Trophoblast cell (in vitro differentiated cells and primary cell): ENCODE data around the gene NDRG3. TPM values are rescaled to one million over a fixed set of nuclear protein-coding genes. Genes with fewer than 3 reads are reported as not detected.

Source experiments
- DNase-seq, 2 donors: peaks; one replicate each; pipeline ENCODE4 v3.0.0-alpha.2; 2016
- H2AFZ ChIP-seq: 2 replicates; pipeline ENCODE4 v1.6.1; 2013; ENCODE audit warnings: low read length, moderate library complexity, mild to moderate bottlenecking; ENCODE audit not compliant: insufficient read depth, poor library complexity
- H2AK5ac ChIP-seq: 2 replicates; pipeline ENCODE4 v1.6.1; 2013; ENCODE audit warnings: mild to moderate bottlenecking, low read length
- H2BK120ac ChIP-seq: 2 replicates; pipeline ENCODE4 v1.6.1; 2013; ENCODE audit warnings: low read length, mild to moderate bottlenecking, moderate library complexity; ENCODE audit not compliant: insufficient read depth, poor library complexity
- H2BK12ac ChIP-seq: 2 replicates; pipeline ENCODE4 v1.6.1; 2013; ENCODE audit warnings: mild to moderate bottlenecking, low read length, moderate library complexity
- H2BK5ac ChIP-seq: 2 replicates; pipeline ENCODE4 v1.6.1; 2013; ENCODE audit warnings: low read length, low read depth, moderate library complexity, mild to moderate bottlenecking; ENCODE audit not compliant: poor library complexity
- H3K14ac ChIP-seq: 2 replicates; pipeline ENCODE4 v1.6.1; 2013; ENCODE audit warnings: mild to moderate bottlenecking, low read length
- H3K18ac ChIP-seq: 2 replicates; pipeline ENCODE4 v1.6.1; 2013; ENCODE audit warnings: mild to moderate bottlenecking, low read length
- H3K23ac ChIP-seq: 2 replicates; pipeline ENCODE4 v1.6.1; 2013; ENCODE audit warnings: low read length
- H3K27ac ChIP-seq: 2 replicates; pipeline ENCODE4 v1.5.1; 2013; ENCODE audit warnings: low read depth, mild to moderate bottlenecking, inconsistent platforms, low read length, moderate library complexity
- H3K27me3 ChIP-seq: 2 replicates; pipeline ENCODE4 v1.6.1; 2013; ENCODE audit warnings: inconsistent platforms, mild to moderate bottlenecking, low read length, moderate library complexity; ENCODE audit not compliant: insufficient read depth
- H3K36me3 ChIP-seq, 2 experiments: 1 replicate in 1 of 2; 2 replicates in 1 of 2; pipeline ENCODE4 v1.6.1; 2013; ENCODE audit warnings: low read length in 2 of 2, mild to moderate bottlenecking in 2 of 2, moderate library complexity in 1 of 2; ENCODE audit not compliant: insufficient read depth in 2 of 2, control insufficient read depth in 1 of 2
- H3K4ac ChIP-seq: 2 replicates; pipeline ENCODE4 v1.6.1; 2013; ENCODE audit warnings: low read depth, mild to moderate bottlenecking, low read length, moderate library complexity
- H3K4me1 ChIP-seq, 2 experiments: 1 replicate in 1 of 2; 2 replicates in 1 of 2; pipeline ENCODE4 v1.6.1; 2013; ENCODE audit warnings: low read length in 2 of 2, mild to moderate bottlenecking in 2 of 2, moderate library complexity in 1 of 2; ENCODE audit not compliant: insufficient read depth in 2 of 2, control insufficient read depth in 1 of 2
- H3K4me2 ChIP-seq: 2 replicates; pipeline ENCODE4 v1.6.1; 2013; ENCODE audit warnings: inconsistent platforms, mild to moderate bottlenecking, low read length, moderate library complexity
- H3K4me3 ChIP-seq: 2 replicates; pipeline ENCODE4 v1.5.1; 2013; ENCODE audit warnings: mild to moderate bottlenecking, low read depth, low read length, inconsistent platforms
- H3K79me1 ChIP-seq: one replicate; pipeline ENCODE4 v1.6.1; 2013; ENCODE audit warnings: low read length
- H3K79me2 ChIP-seq: 2 replicates; pipeline ENCODE4 v1.6.1; 2013; ENCODE audit warnings: low read length, mild to moderate bottlenecking; ENCODE audit not compliant: control insufficient read depth, insufficient read depth, poor library complexity
- H3K9ac ChIP-seq: 2 replicates; pipeline ENCODE4 v1.6.1; 2013; ENCODE audit warnings: mild to moderate bottlenecking, low read length
- H3K9me3 ChIP-seq: 2 replicates; pipeline ENCODE4 v1.6.1; 2013; ENCODE audit warnings: low read depth, mild to moderate bottlenecking, control low read depth, inconsistent platforms, low read length; ENCODE audit not compliant: insufficient read depth
- H4K12ac ChIP-seq: 2 replicates; pipeline ENCODE4 v1.6.1; 2013; ENCODE audit warnings: low read depth, mild to moderate bottlenecking, low read length, moderate library complexity
- H4K8ac ChIP-seq: 2 replicates; pipeline ENCODE4 v1.6.1; 2013; ENCODE audit warnings: low read depth, mild to moderate bottlenecking, low read length, moderate library complexity
- H4K91ac ChIP-seq: one replicate; pipeline ENCODE4 v1.6.1; 2013; ENCODE audit warnings: low read depth, mild to moderate bottlenecking, low read length, moderate library complexity
- WGBS: extraction: QIAGEN DNeasy Blood & Tissue Kit; methylation state at CpG from one replicate; pipeline ENCODE4 v1.1.7; 2013; ENCODE audit warnings: missing lambda C conversion rate; ENCODE audit not compliant: insufficient read length, insufficient coverage; ENCODE audit errors: extremely low coverage; 5-methylcytosine and 5-hydroxymethylcytosine counted together
- polyA plus RNA-seq: library from polyadenylated mRNA; stranded (reverse); fragments of 200-250 nt; gene quantifications from 2 replicates; pipeline ENCODE4 v1.2.3, GENCODE V29; 2013

NDRG3 gene
- 13.4 and 13.7 TPM in 2 replicates for polyA plus RNA-seq

GRCh38 chr20:36745927-36746659 lies at the start of gene NDRG3:
Gene NDRG3 (minus strand): TSS chr20:36746090. CDS start chr20:36721735, 24,355 bp downstream.
- Histone ChIP-seq H3K9ac (peak within 1 kb of the TSS; percentile 68), H3K27me3 (no peaks in the 10 kb centered on the region), H2AK5ac (peak within 1 kb of the TSS; percentile 92), H3K79me2 (peaks cover 5% of the 10 kb centered on the region), H2BK120ac (peak within 1 kb of the TSS; percentile 97), H3K14ac (peak within 1 kb of the TSS; percentile 99), H4K12ac (peak within 1 kb of the TSS; percentile 100), H3K27ac (peak within 1 kb of the TSS; percentile 2), H4K91ac (peak within 1 kb of the TSS; percentile 85), H3K4me1 (peaks cover 2 to 6% of the 10 kb centered on the region in 2 experiments), H2BK5ac (peak within 1 kb of the TSS; percentile 87), H3K4me3 (peak within 1 kb of the TSS; percentile 88), H3K18ac (peak within 1 kb of the TSS; percentile 40), H3K36me3 (peaks cover 3 to 4% of the 10 kb centered on the region in 2 experiments), H3K79me1 (peaks cover 7% of the 10 kb centered on the region), H2BK12ac (peak within 1 kb of the TSS; percentile 33), H3K9me3 (no peaks in the 10 kb centered on the region), H4K8ac (peak within 1 kb of the TSS; percentile 99), H2AFZ (peak within 1 kb of the TSS; percentile 100), H3K4me2 (peak within 1 kb of the TSS; percentile 95), H3K4ac (peak within 1 kb of the TSS; percentile 93), H3K23ac (no peak within 1 kb of the TSS)
- WGBS, result no CpG with 5 or more reads among the region's 63 CpGs
- DNase-seq, result peak; percentile 91 to 94

GRCh38 chr20:36794116-36794474 lies 48.2 kb upstream of the NDRG3 start:
- H3K79me2 ChIP-seq, result no peaks in the 10 kb centered on the region
- no peak overlapping the region for H3K4me3 ChIP-seq
- no peak overlapping the region for H4K12ac ChIP-seq
- no peak overlapping the region for H4K91ac ChIP-seq
- no peak overlapping the region for H4K8ac ChIP-seq
- H3K23ac ChIP-seq, result no peak overlapping the region
- H3K14ac ChIP-seq, result no peak overlapping the region
- H3K27me3 ChIP-seq, result no peaks in the 10 kb centered on the region
- H3K9ac ChIP-seq, result no peak overlapping the region
- H3K18ac ChIP-seq, result no peak overlapping the region
- H2BK120ac ChIP-seq, result no peak overlapping the region
- H3K79me1 ChIP-seq, result no peaks in the 10 kb centered on the region
- DNase-seq, result no peak
- no CpG with 5 or more reads among the region's 20 CpGs for WGBS
- no peak overlapping the region for H2AFZ ChIP-seq
- no peak overlapping the region for H3K4me2 ChIP-seq
- no peaks in the 10 kb centered on the region for H3K9me3 ChIP-seq
- H2BK12ac ChIP-seq, result no peak overlapping the region
- no peaks in the 10 kb centered on the region for H3K4me1 ChIP-seq
- H2AK5ac ChIP-seq, result no peak overlapping the region
- H3K27ac ChIP-seq, result no peak overlapping the region
- H3K36me3 ChIP-seq, result peaks cover 44 to 50% of the 10 kb centered on the region in 2 experiments
- H3K4ac ChIP-seq, result no peak overlapping the region
- H2BK5ac ChIP-seq, result no peak overlapping the region

- no peak overlapping the region for H3K23ac ChIP-seq
- no peak overlapping the region for H2BK5ac ChIP-seq
- DNase-seq, result no peak
- H2BK120ac ChIP-seq, result no peak overlapping the region
- no peak overlapping the region for H3K9ac ChIP-seq
- H2AK5ac ChIP-seq, result no peak overlapping the region
- no peaks in the 10 kb centered on the region for H3K9me3 ChIP-seq
- H4K91ac ChIP-seq, result no peak overlapping the region
- H3K4me3 ChIP-seq, result no peak overlapping the region
- H2BK12ac ChIP-seq, result no peak overlapping the region
- H3K27me3 ChIP-seq, result no peaks in the 10 kb centered on the region
- no peak overlapping the region for H3K18ac ChIP-seq
- H3K14ac ChIP-seq, result no peak overlapping the region
- H3K4ac ChIP-seq, result no peak overlapping the region
- H4K12ac ChIP-seq, result no peak overlapping the region
- peaks cover 41 to 45% of the 10 kb centered on the region in 2 experiments for H3K36me3 ChIP-seq
- H3K4me1 ChIP-seq, result no peaks in the 10 kb centered on the region
- WGBS, result no CpG with 5 or more reads among the region's 36 CpGs
- no peaks in the 10 kb centered on the region for H3K79me1 ChIP-seq
- no peak overlapping the region for H3K27ac ChIP-seq
- H2AFZ ChIP-seq, result no peak overlapping the region
- no peak overlapping the region for H4K8ac ChIP-seq
- no peak overlapping the region for H3K4me2 ChIP-seq
- H3K79me2 ChIP-seq, result no peaks in the 10 kb centered on the region
Measured at GRCh38 chr20:36793294-36794115, 47.6 kb upstream of the NDRG3 start.

GRCh38 chr20:36792422-36792821 lies 46.5 kb upstream of the NDRG3 start:
- no peak overlapping the region for H2BK120ac ChIP-seq
- no peak overlapping the region for H4K8ac ChIP-seq
- no peak overlapping the region for H3K23ac ChIP-seq
- peak; percentile 84 to 88 for DNase-seq
- no peaks in the 10 kb centered on the region for H3K79me2 ChIP-seq
- H3K9me3 ChIP-seq, result no peaks in the 10 kb centered on the region
- no peaks in the 10 kb centered on the region for H3K27me3 ChIP-seq
- no peaks in the 10 kb centered on the region for H3K79me1 ChIP-seq
- no CpG with 5 or more reads among the region's 3 CpGs for WGBS
- no peak overlapping the region for H4K12ac ChIP-seq
- H2BK5ac ChIP-seq, result no peak overlapping the region
- no peak overlapping the region for H2AK5ac ChIP-seq
- H3K36me3 ChIP-seq, result peaks cover 30 to 34% of the 10 kb centered on the region in 2 experiments
- H3K14ac ChIP-seq, result no peak overlapping the region
- H2BK12ac ChIP-seq, result no peak overlapping the region
- no peak overlapping the region for H3K4ac ChIP-seq
- no peak overlapping the region for H3K9ac ChIP-seq
- no peaks in the 10 kb centered on the region for H3K4me1 ChIP-seq
- no peak overlapping the region for H3K18ac ChIP-seq
- no peak overlapping the region for H2AFZ ChIP-seq
- no peak overlapping the region for H4K91ac ChIP-seq
- H3K4me2 ChIP-seq, result no peak overlapping the region
- H3K27ac ChIP-seq, result no peak overlapping the region
- H3K4me3 ChIP-seq, result no peak overlapping the region
